HG03280 (cell line): ENCODE results near the gene PET100.

Experiments
- ATAC-seq: cut with Tn5 transposase; IDR thresholded peaks from one replicate; pipeline ENCODE4 v1.9.1; 2021; ENCODE audit warnings: mild to moderate bottlenecking, moderate library complexity; ENCODE audit not compliant: unreplicated experiment

The PET100 gene

GRCh38 chr19:7629347-7630054 is at the start of gene PET100, which contains the start of gene XAB2:
Gene PET100 (plus strand): TSS chr19:7629793. CDS start chr19:7629834, 41 bp downstream.
Gene XAB2 (minus strand): TSS chr19:7629545. CDS start chr19:7629527, 18 bp downstream.
- peak; percentile 93 for ATAC-seq

GRCh38 chr19:7582446-7582845 is 47.1 kb upstream of the PET100 start:
- no peak for ATAC-seq

DNA sequence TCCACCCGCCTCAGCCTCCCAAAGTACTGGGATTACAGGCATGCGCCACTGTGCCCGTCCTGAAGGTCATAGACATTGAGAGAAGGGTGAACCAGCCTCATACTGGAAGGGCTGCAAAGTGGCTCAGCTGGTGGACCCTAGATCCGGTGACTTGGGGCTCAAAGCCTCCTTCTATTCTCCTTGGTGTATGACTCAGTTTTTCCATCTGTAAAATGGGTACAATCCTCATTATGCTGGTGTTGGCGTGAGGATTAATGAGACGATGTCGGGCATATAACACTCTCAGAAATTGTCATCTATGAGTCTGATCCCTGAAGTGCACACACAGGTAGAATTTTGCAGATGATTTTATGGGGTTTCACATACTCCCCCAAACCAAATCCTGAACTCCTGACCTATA is 39.8 kb upstream of the PET100 start:
- no peak for ATAC-seq

GRCh38 chr19:7590256-7590655 is 39.3 kb upstream of the PET100 start:
- no peak for ATAC-seq

GRCh38 chr19:7595466-7596133 is 34.0 kb upstream of the PET100 start, which contains the start of gene CAMSAP3:
Gene CAMSAP3 (plus strand): TSS chr19:7595863. CDS start chr19:7596003, 140 bp downstream.
- ATAC-seq = no peak

- no peak for ATAC-seq
Observed at GRCh38 chr19:7596211-7596937, 33.2 kb upstream of the PET100 start.

DNA sequence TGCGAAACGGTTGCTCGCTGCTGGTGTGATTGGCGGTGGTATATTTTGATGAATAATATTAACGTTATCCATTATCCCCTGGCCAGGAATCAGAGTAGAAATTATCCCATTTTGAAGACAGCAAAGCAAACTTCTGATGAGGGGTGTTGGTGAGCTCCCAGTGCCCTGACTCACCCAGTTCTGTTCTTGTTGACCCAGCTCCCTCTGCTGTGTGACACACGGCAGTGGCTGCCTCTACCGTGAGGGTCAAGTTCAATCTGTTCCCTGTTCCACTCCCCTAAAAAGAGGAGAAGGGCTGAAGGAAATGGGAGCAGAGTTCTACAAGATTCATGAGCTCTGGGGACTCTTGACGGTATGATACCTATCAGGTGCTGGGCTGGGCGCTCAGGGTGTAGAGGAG is 31.9 kb upstream of the PET100 start:
- no peak for ATAC-seq

GRCh38 chr19:7598180-7598579 is 31.4 kb upstream of the PET100 start:
- ATAC-seq = no peak

GRCh38 chr19:7600721-7601120 is 28.9 kb upstream of the PET100 start:
- no peak for ATAC-seq

- ATAC-seq = no peak
Observed at GRCh38 chr19:7602240-7602934, 27.2 kb upstream of the PET100 start.

GRCh38 chr19:7602935-7603497 is 26.6 kb upstream of the PET100 start:
- no peak for ATAC-seq

GRCh38 chr19:7603919-7604318 is 25.7 kb upstream of the PET100 start:
- no peak for ATAC-seq

DNA sequence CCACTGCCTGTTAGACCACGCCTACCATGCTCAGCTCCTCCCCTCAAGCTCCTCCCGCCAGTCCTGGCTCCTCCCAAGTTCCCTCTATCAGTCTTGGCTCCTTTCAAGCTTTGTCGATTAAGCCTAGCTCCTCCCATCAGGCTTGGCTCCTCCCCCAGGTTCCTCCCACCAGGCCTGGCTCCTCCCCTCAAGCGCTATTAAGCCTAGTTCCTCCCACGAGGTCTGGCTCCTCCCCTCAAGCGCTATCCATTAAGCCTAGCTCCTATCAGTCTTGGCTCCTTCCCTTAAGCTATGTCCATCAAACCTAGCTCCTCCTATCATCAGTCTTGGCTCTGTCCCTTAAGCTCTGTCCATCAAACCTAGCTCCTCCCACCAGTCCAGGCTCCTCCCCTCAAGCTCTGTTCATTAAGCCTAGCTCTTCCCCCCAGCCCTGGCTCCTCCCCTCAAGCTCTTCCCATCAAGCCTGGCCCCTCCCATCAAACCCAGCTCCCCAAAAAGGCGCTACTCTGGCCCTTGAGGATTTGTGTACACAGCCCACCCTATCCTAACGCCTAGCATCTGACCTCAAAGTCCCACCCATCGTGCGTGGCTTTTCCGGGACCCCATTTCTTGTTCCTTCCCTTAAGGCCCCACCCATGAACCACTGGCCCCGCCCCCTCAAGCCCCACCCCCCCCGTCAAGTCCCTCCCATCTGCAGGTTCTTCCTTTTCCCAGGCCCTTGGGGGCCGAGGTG is 23.9 kb upstream of the PET100 start:
- no peak for ATAC-seq

- ATAC-seq = no peak
Observed at GRCh38 chr19:7606289-7606688, 23.3 kb upstream of the PET100 start.

DNA sequence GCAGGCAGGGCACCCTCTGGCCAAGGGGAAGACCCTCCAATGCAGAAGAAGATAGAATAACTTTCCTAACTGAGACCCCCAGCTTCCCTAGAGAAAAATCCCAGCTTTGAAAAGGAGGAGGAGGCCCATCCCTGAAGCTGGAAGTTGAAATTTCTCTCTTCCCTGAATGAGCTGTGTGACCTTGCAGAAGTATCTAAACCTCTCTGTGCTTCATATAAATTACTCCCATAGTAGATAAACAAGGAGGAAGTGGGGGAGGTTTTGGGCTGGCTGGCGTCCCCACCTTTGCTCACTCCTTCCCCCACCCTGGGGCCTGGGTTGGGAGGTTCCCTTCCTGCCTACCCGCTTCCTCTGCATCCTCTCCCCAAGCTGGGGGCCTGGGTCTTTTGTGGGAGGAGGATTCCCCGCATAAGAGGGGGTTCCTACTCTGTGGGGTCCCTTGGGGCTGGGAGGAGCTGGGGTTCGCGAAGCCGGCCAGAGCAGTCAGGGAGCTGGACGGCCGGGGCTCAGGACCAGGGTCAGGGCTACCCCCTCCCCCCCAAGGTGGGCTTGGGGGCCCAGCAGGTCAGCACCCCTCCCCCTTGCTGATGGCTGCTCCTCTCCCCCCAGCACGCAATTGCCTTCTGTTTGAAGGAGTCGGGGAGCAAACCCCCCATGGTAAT is 22.2 kb upstream of the PET100 start:
- no peak for ATAC-seq

DNA sequence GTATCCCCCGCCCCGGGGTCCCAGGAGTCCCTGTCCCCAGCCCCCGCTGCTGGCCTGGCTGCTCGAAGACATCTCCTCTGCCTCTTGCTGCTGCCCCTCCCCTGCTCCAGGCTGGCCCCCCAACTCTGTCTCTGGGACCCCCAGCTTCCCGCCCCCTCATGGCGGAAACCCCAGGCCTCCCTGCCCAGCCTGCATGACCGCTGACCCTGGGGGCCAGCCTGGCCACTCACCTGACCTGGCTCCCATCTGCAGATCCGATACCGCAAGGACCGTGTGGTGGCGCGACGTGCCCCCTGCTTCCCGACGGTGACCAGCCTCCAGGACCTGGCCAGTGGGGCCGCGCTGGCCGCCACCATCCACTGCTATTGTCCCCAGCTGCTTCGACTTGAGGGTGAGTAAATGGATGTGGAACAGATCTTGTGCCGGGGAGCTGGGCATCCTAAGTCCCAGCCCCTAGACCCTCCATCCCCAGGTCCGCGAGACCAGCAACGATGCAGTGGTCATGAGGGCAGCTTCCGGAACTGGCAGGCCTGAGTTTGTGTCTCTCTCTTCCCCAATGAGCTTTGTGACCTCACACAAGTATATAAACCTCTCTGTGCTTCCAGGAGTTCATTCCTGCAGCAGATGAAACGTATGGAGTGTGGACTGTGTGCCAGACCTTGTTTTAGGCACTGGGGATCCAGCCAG is 21.6 kb upstream of the PET100 start:
- ATAC-seq = no peak

DNA sequence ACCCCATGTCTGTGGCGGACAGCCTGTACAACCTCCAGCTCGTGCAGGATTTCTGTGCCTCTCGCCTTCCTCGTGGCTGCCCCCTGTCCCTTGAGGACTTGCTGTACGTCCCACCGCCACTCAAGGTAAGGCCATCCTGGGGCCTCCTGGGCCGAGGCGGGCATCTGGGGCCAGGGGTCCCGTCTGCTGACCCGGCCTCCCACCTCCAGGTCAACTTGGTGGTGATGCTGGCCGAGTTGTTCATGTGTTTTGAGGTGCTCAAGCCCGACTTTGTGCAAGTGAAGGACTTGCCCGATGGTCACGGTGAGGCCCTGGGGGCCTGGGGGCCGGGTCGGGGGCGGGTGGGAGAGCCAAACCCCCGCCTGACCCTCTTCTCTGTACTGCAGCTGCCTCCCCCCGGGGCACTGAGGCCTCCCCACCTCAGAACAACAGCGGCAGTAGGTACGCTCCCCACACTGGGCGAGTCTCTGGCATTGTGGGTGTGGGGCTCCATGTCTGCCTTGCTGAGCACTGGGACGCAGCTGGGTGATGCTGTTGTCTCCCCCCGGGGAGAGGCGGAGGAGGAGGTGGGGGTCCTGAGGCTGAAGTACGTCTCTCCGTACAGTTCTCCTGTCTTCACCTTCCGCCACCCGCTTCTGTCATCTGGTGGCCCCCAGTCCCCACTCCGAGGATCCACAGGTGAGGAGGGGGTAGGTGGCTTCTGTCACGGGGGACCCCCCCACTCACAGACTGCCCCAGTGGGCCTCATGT is 18.9 kb upstream of the PET100 start:
- ATAC-seq = no peak

DNA sequence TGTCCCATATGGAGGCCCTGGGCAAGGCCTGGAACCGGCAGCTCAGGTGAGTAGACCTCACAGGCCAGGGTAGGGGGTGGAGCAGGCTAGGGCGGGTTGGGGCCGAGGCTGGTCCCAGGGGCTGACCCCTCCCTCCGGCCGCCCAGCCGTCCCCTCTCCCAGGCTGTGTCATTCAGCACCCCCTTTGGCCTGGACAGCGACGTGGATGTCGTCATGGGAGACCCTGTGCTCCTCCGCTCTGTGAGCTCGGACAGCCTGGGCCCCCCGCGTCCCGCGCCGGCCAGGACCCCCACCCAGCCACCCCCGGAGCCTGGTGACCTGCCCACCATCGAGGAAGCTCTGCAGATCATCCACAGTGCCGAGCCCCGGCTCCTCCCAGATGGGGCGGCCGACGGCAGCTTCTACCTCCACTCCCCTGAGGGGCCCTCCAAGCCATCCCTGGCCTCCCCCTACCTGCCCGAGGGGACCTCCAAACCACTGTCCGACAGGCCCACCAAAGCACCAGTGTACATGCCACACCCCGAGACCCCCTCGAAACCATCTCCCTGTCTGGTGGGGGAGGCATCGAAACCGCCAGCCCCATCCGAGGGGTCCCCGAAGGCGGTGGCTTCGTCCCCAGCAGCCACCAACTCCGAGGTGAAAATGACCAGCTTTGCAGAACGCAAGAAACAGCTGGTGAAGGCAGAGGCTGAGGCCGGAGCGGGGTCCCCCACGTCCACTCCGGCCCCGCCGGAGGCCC is 17.9 kb upstream of the PET100 start:
- ATAC-seq = no peak
